ENCODE measurements around the gene SLC22A6. TPM values are rescaled to one million over a fixed set of nuclear protein-coding genes. Genes with fewer than 3 reads are reported as not detected.
"Not testable (repeated sequence)": the region's sequence is repeated elsewhere in the genome, so short reads cannot be mapped to it uniquely, and the experiment has no call there.

SLC22A6 gene
- total and polyA plus RNA-seq, 2 experiments from 2014 or later = not detected

DNA sequence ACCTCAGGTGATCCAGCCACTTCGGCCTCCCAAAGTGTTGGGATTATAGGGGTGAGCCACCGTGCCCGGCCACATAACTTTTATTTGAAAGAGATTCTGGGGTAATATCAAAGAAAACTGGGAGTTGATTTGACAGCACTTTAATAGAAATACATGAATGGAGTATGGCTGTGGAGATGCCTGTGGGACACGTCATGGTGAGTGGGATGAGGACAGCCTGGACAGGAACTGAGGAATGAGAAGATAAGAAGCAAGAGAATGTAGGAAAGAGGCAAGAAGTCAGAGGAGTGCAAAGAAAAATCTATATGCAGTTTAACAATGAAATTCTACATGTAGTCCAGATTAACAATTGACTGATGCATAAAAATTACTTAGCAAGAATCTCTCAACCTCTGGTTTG, 31.0 kb downstream of the SLC22A6 start:
- 46 to 61% methylated on average over 4 of the region's 4 CpGs for WGBS, 2 experiments (ENCODE audit: low coverage in 1 of 2, low lambda C conversion rate in 2 of 2, missing lambda C conversion rate in 2 of 2)
- peak; percentile 47 for DNase-seq
- Histone ChIP-seq H3K9ac (no peak overlapping the region), H3K4me3 (no peak overlapping the region), H3K9me3 (ENCODE audit: low read depth) (no peaks in the 10 kb centered on the region), H3K27ac (no peak overlapping the region), H3F3A (ENCODE audit: insufficient read depth) (no peaks in the 10 kb centered on the region), H3K9me2 (ENCODE audit: insufficient read depth) (no peaks in the 10 kb centered on the region), H2AFZ (no peak overlapping the region), H4K20me1 (ENCODE audit: insufficient read depth) (no peaks in the 10 kb centered on the region), H3K4me2 (ENCODE audit: unreplicated experiment) (no peak overlapping the region), H3K36me3 (ENCODE audit: low read depth) (no peaks in the 10 kb centered on the region), H3K79me2 (ENCODE audit: insufficient read depth) (no peaks in the 10 kb centered on the region), H3K27me3 (replicated peaks; ENCODE audit: insufficient read depth) (no peaks in the 10 kb centered on the region; the same call in 1 of the 2 replicates), H3K4me1 (ENCODE audit: insufficient read depth) (no peaks in the 10 kb centered on the region)
- in situ Hi-C loops (cut with MboI) = no loop called here
- no peak for TF ChIP-seq EZH2phosphoT487 (IDR thresholded peaks at IDR 0.05; ENCODE audit: insufficient read depth, low read depth)

DNA sequence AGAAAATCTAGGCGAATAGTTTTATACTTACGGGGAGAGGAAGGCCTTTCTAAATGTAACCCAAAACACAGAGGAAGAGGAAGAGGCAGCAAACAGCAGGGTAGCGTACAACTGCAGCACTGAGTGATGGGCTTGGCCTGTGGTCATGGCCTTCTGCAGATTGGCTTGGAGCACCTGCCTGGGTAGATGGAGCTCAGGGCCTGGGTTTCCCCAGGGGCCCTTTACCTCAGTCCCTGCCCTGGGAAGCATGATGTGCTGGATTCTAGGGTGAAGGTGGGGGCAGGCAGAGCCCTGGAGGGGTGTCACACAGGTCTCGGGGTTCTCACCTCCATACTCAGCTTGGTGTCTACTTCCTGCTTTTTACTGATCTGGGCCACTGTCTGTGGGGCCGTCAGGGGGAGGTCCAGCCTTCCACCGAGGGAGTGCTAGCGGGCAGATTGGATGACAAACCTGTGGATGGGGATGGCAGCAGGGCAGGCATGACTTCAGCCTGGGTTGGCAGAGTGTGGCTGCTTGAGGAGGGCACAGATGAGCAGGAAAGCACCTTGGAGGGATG, 35.9 kb downstream of the SLC22A6 start:
- no peaks in the 10 kb centered on the region for H3K79me2 ChIP-seq (ENCODE audit: insufficient read depth)
- no peaks in the 10 kb centered on the region for H3F3A ChIP-seq (ENCODE audit: insufficient read depth)
- H3K4me1 ChIP-seq (ENCODE audit: insufficient read depth) = no peaks in the 10 kb centered on the region
- H3K9me3 ChIP-seq (ENCODE audit: low read depth) = no peaks in the 10 kb centered on the region
- H3K27me3 ChIP-seq (replicated peaks; ENCODE audit: insufficient read depth) = peaks cover 11% of the 10 kb centered on the region
- H3K4me2 ChIP-seq (ENCODE audit: unreplicated experiment) = no peak overlapping the region
- H2AFZ ChIP-seq = no peak overlapping the region
- H3K27ac ChIP-seq = no peak overlapping the region
- TF ChIP-seq EZH2phosphoT487 (IDR thresholded peaks at IDR 0.05; ENCODE audit: insufficient read depth, low read depth) (no peak), EZH2 (IDR thresholded peaks at IDR 0.05; ENCODE audit: insufficient read depth, poor library complexity, severe bottlenecking) (no peak)
- no peaks in the 10 kb centered on the region for H3K36me3 ChIP-seq (ENCODE audit: low read depth)
- WGBS, 2 experiments (ENCODE audit: low coverage in 1 of 2, low lambda C conversion rate in 2 of 2, missing lambda C conversion rate in 2 of 2) = 57% methylated on average over 7 of the region's 7 CpGs
- in situ Hi-C loops (cut with MboI) = no loop called here
- H4K20me1 ChIP-seq (ENCODE audit: insufficient read depth) = no peaks in the 10 kb centered on the region
- DNase-seq = no peak
- H3K4me3 ChIP-seq = no peak overlapping the region
- no peak overlapping the region for H3K9ac ChIP-seq
- no peaks in the 10 kb centered on the region for H3K9me2 ChIP-seq (ENCODE audit: insufficient read depth)

DNA sequence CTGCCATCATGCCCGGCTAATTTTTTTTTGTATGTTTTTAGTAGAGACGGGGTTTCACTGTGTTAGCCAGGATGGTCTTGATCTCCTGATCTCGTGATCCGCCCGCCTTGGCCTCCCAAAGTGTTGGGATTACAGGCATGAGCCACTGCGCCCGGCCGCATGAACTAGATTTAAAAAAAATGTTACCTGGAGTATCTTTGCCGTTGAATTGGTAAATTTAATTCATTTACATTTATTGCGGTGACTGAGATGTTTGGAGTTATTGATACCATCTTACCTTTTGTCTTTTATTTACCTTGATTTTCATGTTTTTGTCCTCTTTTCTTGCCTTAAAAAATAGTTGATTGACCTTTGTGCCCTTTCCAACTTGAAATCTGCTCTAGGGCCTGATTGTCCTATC, 39.2 kb downstream of the SLC22A6 start:
- H3F3A ChIP-seq (ENCODE audit: insufficient read depth); H3K9me3 ChIP-seq (ENCODE audit: low read depth); H3K9me2 ChIP-seq (ENCODE audit: insufficient read depth); H3K4me1 ChIP-seq (ENCODE audit: insufficient read depth); H4K20me1 ChIP-seq (ENCODE audit: insufficient read depth); H3K9ac ChIP-seq; H3K79me2 ChIP-seq (ENCODE audit: insufficient read depth); H3K27ac ChIP-seq; H3K4me3 ChIP-seq; in situ Hi-C loops (cut with MboI); H2AFZ ChIP-seq; DNase-seq; H3K36me3 ChIP-seq (ENCODE audit: low read depth); H3K4me2 ChIP-seq (ENCODE audit: unreplicated experiment): not testable (repeated sequence)
- 76 to 86% methylated on average over 10 of the region's 10 CpGs for WGBS, 2 experiments (ENCODE audit: low coverage in 1 of 2, low lambda C conversion rate in 2 of 2, missing lambda C conversion rate in 2 of 2)
- peaks cover 17% of the 10 kb centered on the region; the same call in 1 of the 2 replicates for H3K27me3 ChIP-seq (replicated peaks; ENCODE audit: insufficient read depth)

- WGBS, 2 experiments (ENCODE audit: low coverage in 1 of 2, low lambda C conversion rate in 2 of 2, missing lambda C conversion rate in 2 of 2) = 17 to 26% methylated on average over 2 of the region's 2 CpGs
- H3K36me3 ChIP-seq (ENCODE audit: low read depth); H3K4me2 ChIP-seq (ENCODE audit: unreplicated experiment); DNase-seq; H3K79me2 ChIP-seq (ENCODE audit: insufficient read depth); H3K4me1 ChIP-seq (ENCODE audit: insufficient read depth); in situ Hi-C loops (cut with MboI); H3K4me3 ChIP-seq; H4K20me1 ChIP-seq (ENCODE audit: insufficient read depth); H3F3A ChIP-seq (ENCODE audit: insufficient read depth); H2AFZ ChIP-seq; H3K27ac ChIP-seq; H3K9me3 ChIP-seq (ENCODE audit: low read depth); H3K9ac ChIP-seq; H3K9me2 ChIP-seq (ENCODE audit: insufficient read depth): not testable (repeated sequence)
- H3K27me3 ChIP-seq (replicated peaks; ENCODE audit: insufficient read depth) = peaks cover 11% of the 10 kb centered on the region; the same call in 1 of the 2 replicates
These were observed 47.2 kb downstream of the SLC22A6 start for GRCh38 chr11:62937528-62937927.

DNA sequence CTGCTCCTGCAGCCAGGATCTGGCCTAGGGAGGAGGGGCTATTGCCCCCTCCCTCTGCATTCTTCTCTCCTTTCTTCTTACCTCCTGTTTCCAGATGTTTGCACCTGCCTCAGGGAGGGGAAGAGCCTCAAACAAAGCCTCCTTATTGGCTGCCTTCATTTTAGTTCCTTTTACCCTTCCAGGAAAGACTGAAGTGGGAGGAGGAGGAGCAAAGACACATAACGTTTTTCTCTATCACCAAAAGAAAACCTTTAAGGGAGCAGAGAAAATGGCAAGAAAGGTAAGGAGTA, 50.3 kb downstream of the SLC22A6 start:
- no peak overlapping the region for H3K27ac ChIP-seq
- H3K9me2 ChIP-seq (ENCODE audit: insufficient read depth) = no peaks in the 10 kb centered on the region
- peaks cover 12% of the 10 kb centered on the region for H3K27me3 ChIP-seq (replicated peaks; ENCODE audit: insufficient read depth)
- WGBS, 2 experiments (ENCODE audit: low coverage in 1 of 2, low lambda C conversion rate in 2 of 2, missing lambda C conversion rate in 2 of 2) = 0 to 3% methylated on average over 1 of the region's 1 CpG
- DNase-seq = no peak
- H3K4me3 ChIP-seq = no peak overlapping the region
- H3K4me2 ChIP-seq (ENCODE audit: unreplicated experiment) = no peak overlapping the region
- no peaks in the 10 kb centered on the region for H3K9me3 ChIP-seq (ENCODE audit: low read depth)
- no peaks in the 10 kb centered on the region for H3K79me2 ChIP-seq (ENCODE audit: insufficient read depth)
- H3K36me3 ChIP-seq (ENCODE audit: low read depth) = no peaks in the 10 kb centered on the region
- no peaks in the 10 kb centered on the region for H4K20me1 ChIP-seq (ENCODE audit: insufficient read depth)
- no peaks in the 10 kb centered on the region for H3K4me1 ChIP-seq (ENCODE audit: insufficient read depth)
- no peak overlapping the region for H3K9ac ChIP-seq
- no peak overlapping the region for H2AFZ ChIP-seq
- in situ Hi-C loops (cut with MboI) = no loop called here
- H3F3A ChIP-seq (ENCODE audit: insufficient read depth) = no peaks in the 10 kb centered on the region
- no peak for TF ChIP-seq EZH2phosphoT487 (IDR thresholded peaks at IDR 0.05; ENCODE audit: insufficient read depth, low read depth)
- no peak for TF ChIP-seq EZH2 (IDR thresholded peaks at IDR 0.05; ENCODE audit: insufficient read depth, poor library complexity, severe bottlenecking)

Measured in GM23248 (cell line).